Sigmoid colon (tissue), 4 donors: ENCODE measurements around the gene NKPD1.

ENCODE experiments used
- CTCF ChIP-seq, 4 experiments: fragments of 450-650 bp in 3 of 4; fragments of 200-600 bp in 1 of 4; IDR thresholded peaks; one replicate each; pipeline ENCODE4 v1.5.1; 2016 to 2019; ENCODE audit warnings: antibody characterized with exemption in 4 of 4, mild to moderate bottlenecking in 3 of 4, moderate library complexity in 2 of 4
- EP300 ChIP-seq, 4 donors: sonication (generic); formaldehyde crosslinking; IDR thresholded peaks; one replicate each; pipeline ENCODE4 v1.6.1; 2017; ENCODE audit warnings: antibody characterized with exemption in 4 of 4

DNA sequence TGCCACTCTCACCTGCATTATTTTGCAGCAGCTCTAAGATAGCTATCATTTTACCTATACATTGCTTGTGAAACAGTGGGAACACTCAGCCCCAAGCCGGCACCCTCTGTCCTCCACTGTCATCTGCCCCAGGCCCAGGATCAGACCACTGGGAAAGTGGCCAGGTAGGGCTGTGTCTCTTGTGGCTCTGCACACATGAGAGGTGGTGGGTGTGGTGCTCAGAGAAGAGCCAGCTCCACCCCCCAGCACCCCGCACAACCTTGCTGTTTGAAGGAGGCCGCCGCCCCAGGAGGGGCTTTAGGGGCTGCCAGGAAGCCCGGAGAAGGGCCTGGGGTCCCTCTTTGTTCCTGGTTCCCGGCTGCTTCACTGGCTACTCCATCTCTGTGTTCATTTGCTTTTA, 41.2 kb downstream of the NKPD1 start:
- no peak for TF ChIP-seq CTCF (IDR thresholded peaks at IDR 0.05)
- no peak for TF ChIP-seq EP300 (IDR thresholded peaks at IDR 0.05)
